Upper lobe of left lung (tissue), 4 donors: ENCODE results near the gene SCN4B.

ENCODE experiments used
- CTCF ChIP-seq, 6 experiments: fragments of 450-650 bp in 4 of 6; fragments of 200-600 bp in 2 of 6; sonication (generic) in 2 of 6; IDR thresholded peaks; one replicate each; pipeline ENCODE4 v1.5.1; 2016 to 2019; ENCODE audit warnings: antibody characterized with exemption in 6 of 6
- POLR2A ChIP-seq, 4 donors: fragments of 450-650 bp; IDR thresholded peaks; one replicate each; pipeline ENCODE4 v1.5.1; 2016 to 2017; ENCODE audit warnings: antibody characterized with exemption in 4 of 4, mild to moderate bottlenecking in 2 of 4
- POLR2AphosphoS5 ChIP-seq, 2 donors: sonication (generic); formaldehyde crosslinking; IDR thresholded peaks; one replicate each; pipeline ENCODE4 v1.5.1; 2017; ENCODE audit warnings: antibody characterized with exemption in 2 of 2

- TF ChIP-seq CTCF (IDR thresholded peaks at IDR 0.05), result no peak
- no peak for TF ChIP-seq POLR2AphosphoS5 (IDR thresholded peaks at IDR 0.05)
- TF ChIP-seq POLR2A (IDR thresholded peaks at IDR 0.05), result no peak
Measured at GRCh38 chr11:118136341-118136740, 16.3 kb downstream of the SCN4B start.
